Common myeloid progenitor, CD34-positive (primary cell): ENCODE measurements around the gene CACNB4.
"Not testable (repeated sequence)": the region's sequence is repeated elsewhere in the genome, so short reads cannot be mapped to it uniquely, and the experiment has no call there.

Source experiments
- CTCF ChIA-PET: fragments of 350-600 bp; sonication (Branson Sonifier 250); formaldehyde crosslinking; loops from one replicate; lab custom pipeline; 2021; ENCODE audit warnings: antibody characterized with exemption; lab: Charles Lee
- POLR2A ChIA-PET: fragments of 350-600 bp; sonication (Branson Sonifier 250); formaldehyde crosslinking; loops from one replicate; lab custom pipeline; 2021; ENCODE audit warnings: antibody characterized with exemption; lab: Charles Lee
- DNase-seq, 3 donors: peaks; one replicate each; pipeline versions ENCODE4 v3.0.0 to v3.0.0-alpha.2; 2013
- H3K27ac ChIP-seq, 2 experiments: 1 replicate in 1 of 2; 2 replicates in 1 of 2; pipeline ENCODE4 v1.7.0; 2013; ENCODE audit warnings: inconsistent platforms in 2 of 2, low read length in 2 of 2, mild to moderate bottlenecking in 2 of 2, low read depth in 1 of 2, moderate library complexity in 1 of 2; ENCODE audit not compliant: severe bottlenecking in 2 of 2, insufficient read depth in 1 of 2, poor library complexity in 1 of 2
- H3K27me3 ChIP-seq, 5 experiments: replicated peaks in 2 of 5; 1 replicate in 3 of 5; 2 replicates in 2 of 5; pipeline versions ENCODE4 v1.6.1 to v1.7.0; 2013; ENCODE audit warnings: low read length in 4 of 5, mild to moderate bottlenecking in 2 of 5, moderate library complexity in 2 of 5, inconsistent platforms in 1 of 5; ENCODE audit not compliant: insufficient read depth in 5 of 5, control insufficient read depth in 4 of 5
- H3K36me3 ChIP-seq, 4 experiments: 1 replicate in 2 of 4; 2 replicates in 2 of 4; pipeline versions ENCODE4 v1.6.1 to v1.7.0; 2013; ENCODE audit warnings: low read length in 3 of 4, control low read depth in 1 of 4, mild to moderate bottlenecking in 1 of 4; ENCODE audit not compliant: control insufficient read depth in 4 of 4, insufficient read depth in 4 of 4
- H3K4me1 ChIP-seq, 4 experiments: 1 replicate in 3 of 4; 2 replicates in 1 of 4; pipeline versions ENCODE4 v1.6.1 to v1.7.1; 2013; ENCODE audit warnings: low read length in 3 of 4, mild to moderate bottlenecking in 3 of 4, control low read depth in 1 of 4, inconsistent platforms in 1 of 4, moderate library complexity in 1 of 4; ENCODE audit not compliant: control insufficient read depth in 4 of 4, insufficient read depth in 4 of 4; ENCODE audit errors: control extremely low read depth in 1 of 4
- H3K4me3 ChIP-seq, 7 experiments: 1 replicate in 4 of 7; 2 replicates in 3 of 7; pipeline versions ENCODE4 v1.5.1 to v1.7.0; 2013; ENCODE audit warnings: mild to moderate bottlenecking in 7 of 7, low read length in 6 of 7, moderate library complexity in 6 of 7, inconsistent platforms in 2 of 7, low read depth in 2 of 7, control low read depth in 1 of 7; ENCODE audit not compliant: insufficient read depth in 4 of 7, control insufficient read depth in 1 of 7; ENCODE audit errors: extremely low read depth in 1 of 7
- H3K9me3 ChIP-seq, 5 experiments: 1 replicate in 4 of 5; 2 replicates in 1 of 5; pipeline versions ENCODE4 v1.6.1 to v1.7.1; 2013; ENCODE audit warnings: low read length in 4 of 5, mild to moderate bottlenecking in 2 of 5, inconsistent platforms in 1 of 5, low read depth in 1 of 5, moderate library complexity in 1 of 5; ENCODE audit not compliant: control insufficient read depth in 4 of 5, insufficient read depth in 2 of 5; ENCODE audit errors: control extremely low read depth in 1 of 5
- WGBS: methylation state at CpG from one replicate; pipeline ENCODE4 v1.1.5; 2013; ENCODE audit not compliant: insufficient coverage; 5-methylcytosine and 5-hydroxymethylcytosine counted together

CACNB4 gene

GRCh38 chr2:151995161-151995557 lies 103.7 kb downstream of the CACNB4 start:
- Histone ChIP-seq H3K36me3 (no peaks in the 10 kb centered on the region), H3K4me1 (peaks cover 0 to 19% (median 3%) of the 10 kb centered on the region in 4 experiments), H3K27ac (no peak overlapping the region), H3K9me3 (no peaks in the 10 kb centered on the region), H3K4me3 (no peak overlapping the region), H3K27me3 (no peaks in the 10 kb centered on the region)
- DNase-seq = peak in 2 of 3 donors; percentile 40 to 57
- no CpG with 5 or more reads among the region's 2 CpGs for WGBS
- ChIA-PET CTCF (interaction anchor here (0.9 to 1.1 kb wide), 3 partner anchors 31 to 380 kb away, joined by 3 to 5 read pairs (median 3); no protein-coding TSS in a partner anchor), POLR2A (no interaction called here)

GRCh38 chr2:151994178-151994577 lies 104.7 kb downstream of the CACNB4 start:
- H3K36me3 ChIP-seq, H3K27ac ChIP-seq, DNase-seq, H3K27me3 ChIP-seq, H3K9me3 ChIP-seq, POLR2A ChIA-PET, H3K4me3 ChIP-seq: not testable (repeated sequence)
- H3K4me1 ChIP-seq = peaks cover 0 to 19% (median 3%) of the 10 kb centered on the region in 4 experiments
- CTCF ChIA-PET = interaction anchor here (0.6 to 0.9 kb wide), 3 partner anchors 11 to 846 kb away, joined by 3 read pairs; no protein-coding TSS in a partner anchor
- 98% methylated on average over 8 of the region's 8 CpGs for WGBS

GRCh38 chr2:151991010-151991409 lies 107.8 kb downstream of the CACNB4 start:
- no peak for DNase-seq
- Histone ChIP-seq H3K9me3 (no peaks in the 10 kb centered on the region), H3K27me3 (no peaks in the 10 kb centered on the region), H3K36me3 (no peaks in the 10 kb centered on the region), H3K4me3 (no peak overlapping the region), H3K4me1 (peaks cover 0 to 19% (median 3%) of the 10 kb centered on the region in 4 experiments), H3K27ac (no peak overlapping the region)
- WGBS = no CpG with 5 or more reads among the region's 1 CpG
- CTCF ChIA-PET = interaction anchor here (1.6 kb wide), 1 partner anchor 11 kb away, joined by 3 read pairs; no protein-coding TSS in a partner anchor
- POLR2A ChIA-PET = no interaction called here

GRCh38 chr2:151989378-151989777 lies 109.5 kb downstream of the CACNB4 start:
- DNase-seq = no peak
- Histone ChIP-seq H3K27ac (no peak overlapping the region), H3K4me1 (peaks cover 0 to 4% (median 0%) of the 10 kb centered on the region in 4 experiments), H3K36me3 (no peaks in the 10 kb centered on the region), H3K9me3 (no peaks in the 10 kb centered on the region), H3K27me3 (no peaks in the 10 kb centered on the region), H3K4me3 (no peak overlapping the region)
- 94% methylated on average over 3 of the region's 3 CpGs for WGBS
- ChIA-PET CTCF (no interaction called here), POLR2A (no interaction called here)

GRCh38 chr2:151987484-151987883 lies 111.4 kb downstream of the CACNB4 start:
- H3K4me3 ChIP-seq = no peak overlapping the region
- POLR2A ChIA-PET = no interaction called here
- DNase-seq = no peak
- H3K27me3 ChIP-seq = no peaks in the 10 kb centered on the region
- no peaks in the 10 kb centered on the region for H3K4me1 ChIP-seq
- CTCF ChIA-PET = interaction anchor here (0.8 kb wide), 1 partner anchor 11 kb away, joined by 4 read pairs; no protein-coding TSS in a partner anchor
- H3K9me3 ChIP-seq = no peaks in the 10 kb centered on the region
- WGBS = 95% methylated on average over 3 of the region's 5 CpGs
- H3K36me3 ChIP-seq = no peaks in the 10 kb centered on the region
- no peak overlapping the region for H3K27ac ChIP-seq

GRCh38 chr2:151984424-151985083 lies 114.3 kb downstream of the CACNB4 start:
- H3K4me3 ChIP-seq = no peak overlapping the region
- no peaks in the 10 kb centered on the region for H3K4me1 ChIP-seq
- H3K9me3 ChIP-seq = no peaks in the 10 kb centered on the region
- DNase-seq = no peak
- CTCF ChIA-PET = interaction anchor here (0.9 to 1.5 kb wide), 2 partner anchors 13 to 14 kb away, joined by 3 to 4 read pairs; no protein-coding TSS in a partner anchor
- H3K27me3 ChIP-seq = no peaks in the 10 kb centered on the region
- POLR2A ChIA-PET = interaction anchor here (0.6 kb wide), 1 partner anchor 20 kb away, joined by 9 read pairs; no protein-coding TSS in a partner anchor
- no peak overlapping the region for H3K27ac ChIP-seq
- H3K36me3 ChIP-seq = no peaks in the 10 kb centered on the region
- WGBS = 90% methylated on average over 1 of the region's 2 CpGs

- H3K4me1 ChIP-seq = no peaks in the 10 kb centered on the region
- H3K4me3 ChIP-seq = no peak overlapping the region
- ChIA-PET CTCF (interaction anchor here (0.9 to 1.0 kb wide), 2 partner anchors 11 to 15 kb away, joined by 3 read pairs; no protein-coding TSS in a partner anchor), POLR2A (no interaction called here)
- no CpG with 5 or more reads among the region's 2 CpGs for WGBS
- no peak overlapping the region for H3K27ac ChIP-seq
- H3K9me3 ChIP-seq = no peaks in the 10 kb centered on the region
- no peak for DNase-seq
- H3K36me3 ChIP-seq = no peaks in the 10 kb centered on the region
- H3K27me3 ChIP-seq = no peaks in the 10 kb centered on the region
These were observed 115.6 kb downstream of the CACNB4 start for GRCh38 chr2:151983221-151983620.
